Esophagus squamous epithelium (tissue), 4 donors: ENCODE results near the gene MRPS34.

Experiments
- POLR2A ChIP-seq, 4 donors: fragments of 450-650 bp; IDR thresholded peaks; one replicate each; pipeline ENCODE4 v1.6.1; 2017; ENCODE audit warnings: antibody characterized with exemption in 4 of 4, mild to moderate bottlenecking in 4 of 4, moderate library complexity in 3 of 4
- TF ChIP-seq, protein P1 (sequence below), 6 experiments: fragments of 450-650 bp in 4 of 6; fragments of 200-600 bp in 2 of 6; sonication (generic) in 2 of 6; IDR thresholded peaks; one replicate each; pipeline ENCODE4 v1.5.1; 2016 to 2019; ENCODE audit warnings: antibody characterized with exemption in 6 of 6, mild to moderate bottlenecking in 4 of 6, moderate library complexity in 4 of 6

DNA sequence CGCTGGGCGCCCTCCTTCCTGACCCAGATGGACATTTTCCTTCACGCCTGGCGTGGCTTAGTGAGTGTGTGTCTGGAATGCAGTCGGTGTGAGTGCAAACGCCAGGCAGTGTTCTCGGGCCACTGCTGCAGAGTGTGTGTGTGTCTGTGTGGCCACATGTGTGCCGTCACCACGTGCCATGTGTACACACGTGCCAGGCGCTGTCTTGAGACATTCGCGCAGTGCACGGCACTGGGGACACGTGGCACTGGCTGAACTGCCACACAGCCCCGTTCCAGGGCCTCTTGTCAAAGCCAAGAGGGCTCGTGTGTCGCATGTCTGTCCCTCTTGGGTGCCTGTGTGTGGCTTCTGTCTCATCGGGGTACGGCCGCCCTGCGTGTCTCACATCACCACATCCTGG, 38.1 kb downstream of the MRPS34 start:
- TF ChIP-seq, protein P1, sequence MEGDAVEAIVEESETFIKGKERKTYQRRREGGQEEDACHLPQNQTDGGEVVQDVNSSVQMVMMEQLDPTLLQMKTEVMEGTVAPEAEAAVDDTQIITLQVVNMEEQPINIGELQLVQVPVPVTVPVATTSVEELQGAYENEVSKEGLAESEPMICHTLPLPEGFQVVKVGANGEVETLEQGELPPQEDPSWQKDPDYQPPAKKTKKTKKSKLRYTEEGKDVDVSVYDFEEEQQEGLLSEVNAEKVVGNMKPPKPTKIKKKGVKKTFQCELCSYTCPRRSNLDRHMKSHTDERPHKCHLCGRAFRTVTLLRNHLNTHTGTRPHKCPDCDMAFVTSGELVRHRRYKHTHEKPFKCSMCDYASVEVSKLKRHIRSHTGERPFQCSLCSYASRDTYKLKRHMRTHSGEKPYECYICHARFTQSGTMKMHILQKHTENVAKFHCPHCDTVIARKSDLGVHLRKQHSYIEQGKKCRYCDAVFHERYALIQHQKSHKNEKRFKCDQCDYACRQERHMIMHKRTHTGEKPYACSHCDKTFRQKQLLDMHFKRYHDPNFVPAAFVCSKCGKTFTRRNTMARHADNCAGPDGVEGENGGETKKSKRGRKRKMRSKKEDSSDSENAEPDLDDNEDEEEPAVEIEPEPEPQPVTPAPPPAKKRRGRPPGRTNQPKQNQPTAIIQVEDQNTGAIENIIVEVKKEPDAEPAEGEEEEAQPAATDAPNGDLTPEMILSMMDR (IDR thresholded peaks at IDR 0.05) = no peak
- no peak for TF ChIP-seq POLR2A (IDR thresholded peaks at IDR 0.05)
